CD4-positive, alpha-beta T cell treated with Interleukin-17A for 4 hours (primary cell): ENCODE measurements around the gene ABI2.

Source experiments
- DNase-seq: peaks from one replicate; pipeline ENCODE4 v3.0.0-alpha.2; 2020; ENCODE audit warnings: mixed read lengths

Gene ABI2

DNA sequence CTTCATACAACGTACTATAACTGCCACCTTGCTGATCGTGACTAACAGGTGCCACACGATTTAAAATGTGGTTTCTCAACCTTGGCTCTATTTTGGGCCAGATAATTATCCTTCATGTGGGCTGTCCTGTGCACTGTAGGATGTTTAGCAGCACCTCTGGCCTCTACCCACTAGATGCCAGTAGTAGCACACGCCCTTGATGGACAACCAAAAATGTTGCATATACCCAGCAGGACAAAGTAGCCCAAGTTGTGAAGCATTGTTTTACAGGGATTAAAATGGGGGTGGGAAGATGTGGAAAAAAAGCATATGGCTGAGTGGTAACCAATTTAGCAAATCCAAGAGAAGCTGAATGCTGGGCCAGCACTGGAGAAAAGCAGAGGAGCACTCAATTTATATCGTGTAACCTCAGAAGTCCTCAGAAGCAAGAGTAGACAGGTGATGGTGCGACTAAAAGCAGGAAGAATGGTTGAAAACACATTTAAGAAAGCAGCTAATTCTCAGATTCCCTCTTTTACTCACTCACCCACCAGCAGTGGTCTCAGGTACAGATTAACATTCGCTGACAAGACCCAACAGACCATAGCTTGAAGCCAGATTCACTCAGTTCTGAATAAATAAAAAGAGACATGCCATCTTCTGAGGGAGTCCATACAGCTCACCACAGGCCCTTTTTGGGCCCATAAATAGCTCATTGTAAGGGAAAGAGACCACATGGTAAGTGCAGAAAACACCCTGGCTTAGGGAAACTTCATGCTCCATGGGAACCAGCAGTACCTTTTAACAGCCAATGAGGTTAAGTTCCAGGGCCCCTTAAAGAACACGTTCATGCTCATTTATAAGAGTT, 156.3 kb downstream of the ABI2 start:
- DNase-seq, result peak; percentile 73

DNA sequence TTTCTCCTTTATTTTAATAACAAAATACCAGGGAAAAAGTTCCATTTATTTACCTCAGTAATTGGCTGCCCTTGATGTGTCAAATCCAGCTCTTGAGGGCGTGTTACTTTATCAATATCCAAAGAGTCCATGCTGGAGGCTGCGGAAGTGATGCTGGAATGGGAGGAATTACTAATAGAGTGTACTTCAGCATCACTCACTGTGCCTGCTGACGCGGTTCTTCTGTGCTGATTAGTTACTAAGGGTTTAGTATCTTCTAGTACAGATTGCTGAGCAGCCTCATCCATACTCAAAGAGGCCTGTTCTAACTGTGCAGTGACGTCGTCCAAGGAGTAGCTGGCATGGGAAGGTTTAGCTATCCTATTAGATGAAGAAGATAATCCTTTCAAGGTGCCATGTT, 161.3 kb downstream of the ABI2 start:
- DNase-seq, result no peak

DNA sequence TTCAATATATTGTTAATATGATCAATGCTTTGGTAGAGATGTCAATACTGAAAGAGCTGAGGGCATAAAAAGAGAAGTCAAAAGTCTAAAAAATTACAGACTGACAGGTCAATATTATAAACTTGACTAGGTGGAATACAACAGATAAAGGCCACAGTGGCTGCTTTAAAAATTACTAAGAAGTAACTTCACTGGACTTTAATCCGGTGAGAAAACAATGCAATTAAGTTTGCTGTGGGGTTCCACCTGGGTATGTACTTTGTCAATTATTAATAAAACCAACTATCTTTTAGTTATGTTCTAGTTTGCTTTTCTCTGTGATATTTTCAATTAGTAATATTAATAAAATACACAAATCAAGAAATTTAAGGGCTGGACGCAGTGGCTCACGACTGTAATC, 162.2 kb downstream of the ABI2 start:
- no peak for DNase-seq

DNA sequence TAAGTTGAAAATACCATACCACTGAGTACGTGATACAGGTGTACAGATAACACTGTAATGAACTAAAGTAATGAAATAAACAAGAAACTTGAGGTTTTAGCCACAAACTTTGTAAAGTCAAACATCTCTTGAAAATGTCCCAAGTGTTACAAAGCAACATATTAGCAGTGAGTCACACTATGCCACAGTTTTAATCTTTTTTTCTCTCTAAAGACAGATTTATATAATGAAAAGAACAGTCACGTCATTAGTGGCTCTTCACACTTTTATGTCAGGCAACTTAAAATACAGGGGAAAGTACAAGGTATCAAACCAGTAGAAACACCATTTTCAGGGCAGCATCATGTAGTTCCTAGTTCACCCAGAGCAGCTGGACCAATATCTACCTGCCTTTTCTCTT, 164.8 kb downstream of the ABI2 start:
- DNase-seq, result no peak
